A549 (cell line): ENCODE measurements around the gene DRP2. TPM values are rescaled to one million over a fixed set of nuclear protein-coding genes. Genes with fewer than 3 reads are reported as not detected.
A peak's percentile ranks its signal among the peaks of the same experiment; 100 is the strongest.

Source experiments
- ATAC-seq, 2 experiments: fragments of 200-7000 bp in 1 of 2; fragments of >200 bp in 1 of 2; cut with Nextera tagmentation in 1 of 2; cut with Tn5 transposase in 1 of 2; 3 replicates each; pipeline versions ENCODE4 v1.8.0 to v1.9.1; 2018 to 2020; ENCODE audit warnings: mild to moderate bottlenecking in 1 of 2, moderate library complexity in 1 of 2
- CTCF ChIA-PET: fragments of 300-600 bp; sonication (Branson Sonifier 250); formaldehyde crosslinking; extraction: SDS; loops from one replicate; lab custom pipeline; 2021; ENCODE audit warnings: antibody characterized with exemption, inconsistent platforms; lab: Yijun Ruan, JAX
- POLR2A ChIA-PET: fragments of 350-600 bp; formaldehyde crosslinking; extraction: SDS; loops from one replicate; lab custom pipeline; 2021; ENCODE audit warnings: antibody characterized with exemption, inconsistent platforms; lab: Yijun Ruan, JAX
- DNase-seq, 2 experiments: peaks; one replicate each; pipeline versions ENCODE4 v3.0.0 to v3.0.0-alpha.2; 2011 to 2016; ENCODE audit warnings: low read depth in 1 of 2, low spot score in 1 of 2
- FAIRE-seq: peaks from 2 replicates; lab custom pipeline; 2011; peaks lifted over from hg19 to GRCh38; lab: Jason Lieb, UNC
- H3K27ac ChIP-seq, 2 experiments: fragments of >200 bp; sonication (Bioruptor Twin); formaldehyde crosslinking; 3 replicates each; pipeline ENCODE4 v1.5.1; 2016 to 2017
- H3K4me1 ChIP-seq: fragments of >200 bp; sonication (Bioruptor Twin); formaldehyde crosslinking; 3 replicates; pipeline ENCODE4 v1.6.1; 2016
- H3K4me2 ChIP-seq: fragments of >200 bp; sonication (Bioruptor Twin); formaldehyde crosslinking; 3 replicates; pipeline ENCODE4 v1.6.1; 2016
- H3K4me3 ChIP-seq: fragments of >200 bp; sonication (Bioruptor Twin); formaldehyde crosslinking; 3 replicates; pipeline ENCODE4 v1.5.1; 2016
- H3K9me3 ChIP-seq: fragments of >200 bp; sonication (Bioruptor Twin); formaldehyde crosslinking; 3 replicates; pipeline ENCODE4 v1.6.1; 2016
- ATOH8 ChIP-seq: fragments of 250-450 bp; sonication (Bioruptor Pico); IDR thresholded peaks from 2 replicates; pipeline ENCODE4 v1.5.0; 2020; ENCODE audit warnings: low read depth, mild to moderate bottlenecking, moderate library complexity
- CTCF ChIP-seq: fragments of >200 bp; sonication (Bioruptor Twin); formaldehyde crosslinking; IDR thresholded peaks from 3 replicates; pipeline ENCODE4 v1.5.1; 2016
- EHF ChIP-seq: fragments of 250-450 bp; sonication (Bioruptor Pico); IDR thresholded peaks from 2 replicates; pipeline ENCODE4 v1.5.0; 2020; ENCODE audit warnings: mild to moderate bottlenecking
- ESRRA ChIP-seq: fragments of 150-350 bp; IDR thresholded peaks from 2 replicates; pipeline ENCODE4 v1.6.1; 2014; ENCODE audit warnings: mild to moderate bottlenecking, low read length, borderline replicate concordance
- JUNB ChIP-seq: fragments of >200 bp; sonication (Bioruptor Twin); formaldehyde crosslinking; IDR thresholded peaks from 2 replicates; pipeline ENCODE4 v1.6.1; 2016
- KDM5A ChIP-seq: fragments of 200-600 bp; sonication (generic); IDR thresholded peaks from 2 replicates; pipeline ENCODE4 v1.6.1; 2016; ENCODE audit warnings: antibody characterized with exemption, mild to moderate bottlenecking
- PBX3 ChIP-seq: IDR thresholded peaks from 2 replicates; pipeline ENCODE4 v1.6.1; 2012
- POLR2AphosphoS2 ChIP-seq: conservative IDR thresholded peaks from 2 replicates; pipeline ENCODE4 v1.6.1; 2012; ENCODE audit warnings: low read length, improper control_type of control experiment, inconsistent platforms
- RAD21 ChIP-seq, 2 experiments: fragments of >200 bp in 1 of 2; sonication (Bioruptor Twin) in 1 of 2; formaldehyde crosslinking in 1 of 2; IDR thresholded peaks in 1 of 2; conservative IDR thresholded peaks in 1 of 2; 2 replicates in 1 of 2; 3 replicates in 1 of 2; pipeline ENCODE4 v1.6.1; 2012 to 2018; ENCODE audit warnings: inconsistent platforms in 1 of 2
- SREBF2 ChIP-seq: fragments of 450-650 bp; IDR thresholded peaks from 2 replicates; pipeline ENCODE4 v1.6.1; 2014; ENCODE audit warnings: mild to moderate bottlenecking, moderate library complexity
- USF2 ChIP-seq: fragments of 450-650 bp; IDR thresholded peaks from 2 replicates; pipeline ENCODE4 v1.6.1; 2014; ENCODE audit warnings: antibody characterized with exemption
- whole genome bisulfite sequencing: methylation state at CpG from one replicate; pipeline ENCODE4 v1.1.6; 2017; ENCODE audit errors: missing lambda C conversion rate; 5-methylcytosine and 5-hydroxymethylcytosine counted together
- polyA plus RNA-seq, 4 experiments: library from polyadenylated mRNA; depleted of rRNA in 3 of 4; stranded (reverse); fragments of >200 nt; fragmentation: RNase III in 1 of 4; extraction: RNeasy Plus Mini Kit Qiagen cat#74134 plus additional on column Dnase treatment in 1 of 4; gene quantifications; 2 replicates in 3 of 4; 3 replicates in 1 of 4; pipeline ENCODE4 v1.2.3, GENCODE V29; 2011 to 2017
- TF ChIP-seq, protein P1 (sequence below): fragments of 250-450 bp; sonication (Bioruptor Pico); IDR thresholded peaks from 2 replicates; pipeline ENCODE4 v1.5.0; 2021; ENCODE audit warnings: mild to moderate bottlenecking, moderate library complexity, borderline replicate concordance
- TF ChIP-seq, protein P2 (sequence below): fragments of 150-350 bp; IDR thresholded peaks from 2 replicates; pipeline ENCODE4 v1.6.1; 2014; ENCODE audit warnings: low read depth, mild to moderate bottlenecking, low read length

Gene DRP2
- polyA plus RNA-seq, 2 of the 4 experiments (the other 2 are of a cell fraction), result 0.58 to 0.62 TPM

DNA sequence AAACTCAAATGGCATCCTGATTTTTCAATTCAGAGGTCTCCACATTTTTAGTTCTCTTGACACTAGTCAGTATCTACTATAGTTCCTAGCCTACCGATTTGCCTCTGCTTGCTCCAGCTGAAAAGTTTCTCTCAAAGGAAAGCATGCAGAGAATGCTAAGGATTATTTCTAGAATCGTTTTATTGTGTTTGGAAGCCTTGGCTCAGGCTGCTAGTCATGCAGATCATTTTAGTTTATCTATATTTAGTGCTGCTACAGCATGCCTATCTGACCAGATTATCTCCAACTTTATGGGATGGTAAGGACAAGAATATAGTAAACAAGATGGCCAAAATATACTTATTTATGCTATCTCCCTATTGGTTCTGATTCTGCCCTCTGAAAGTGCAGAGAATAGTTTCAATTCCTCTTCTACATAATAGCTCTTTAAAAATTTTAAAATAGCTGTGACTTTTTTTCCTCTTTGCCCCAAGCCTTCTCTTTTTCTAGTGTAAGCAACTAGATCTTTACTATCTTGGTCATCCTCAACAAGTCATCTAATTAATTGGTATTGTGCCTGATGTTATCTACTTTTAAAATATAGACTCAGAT, 15.7 kb upstream of the DRP2 start (continued):
- TF ChIP-seq, protein P1, sequence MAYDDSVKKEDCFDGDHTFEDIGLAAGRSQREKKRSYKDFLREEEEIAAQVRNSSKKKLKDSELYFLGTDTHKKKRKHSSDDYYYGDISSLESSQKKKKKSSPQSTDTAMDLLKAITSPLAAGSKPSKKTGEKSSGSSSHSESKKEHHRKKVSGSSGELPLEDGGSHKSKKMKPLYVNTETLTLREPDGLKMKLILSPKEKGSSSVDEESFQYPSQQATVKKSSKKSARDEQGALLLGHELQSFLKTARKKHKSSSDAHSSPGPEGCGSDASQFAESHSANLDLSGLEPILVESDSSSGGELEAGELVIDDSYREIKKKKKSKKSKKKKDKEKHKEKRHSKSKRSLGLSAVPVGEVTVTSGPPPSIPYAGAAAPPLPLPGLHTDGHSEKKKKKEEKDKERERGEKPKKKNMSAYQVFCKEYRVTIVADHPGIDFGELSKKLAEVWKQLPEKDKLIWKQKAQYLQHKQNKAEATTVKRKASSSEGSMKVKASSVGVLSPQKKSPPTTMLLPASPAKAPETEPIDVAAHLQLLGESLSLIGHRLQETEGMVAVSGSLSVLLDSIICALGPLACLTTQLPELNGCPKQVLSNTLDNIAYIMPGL (CRISPR knock-in tag), result no peak
- TF ChIP-seq POLR2AphosphoS2, result no peak

- H3K4me1 ChIP-seq, result no peaks in the 10 kb centered on the region
- POLR2A ChIA-PET, result no interaction called here
- TF ChIP-seq, protein P2, sequence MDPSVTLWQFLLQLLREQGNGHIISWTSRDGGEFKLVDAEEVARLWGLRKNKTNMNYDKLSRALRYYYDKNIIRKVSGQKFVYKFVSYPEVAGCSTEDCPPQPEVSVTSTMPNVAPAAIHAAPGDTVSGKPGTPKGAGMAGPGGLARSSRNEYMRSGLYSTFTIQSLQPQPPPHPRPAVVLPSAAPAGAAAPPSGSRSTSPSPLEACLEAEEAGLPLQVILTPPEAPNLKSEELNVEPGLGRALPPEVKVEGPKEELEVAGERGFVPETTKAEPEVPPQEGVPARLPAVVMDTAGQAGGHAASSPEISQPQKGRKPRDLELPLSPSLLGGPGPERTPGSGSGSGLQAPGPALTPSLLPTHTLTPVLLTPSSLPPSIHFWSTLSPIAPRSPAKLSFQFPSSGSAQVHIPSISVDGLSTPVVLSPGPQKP, result no peak
- TF ChIP-seq RAD21 (conservative IDR thresholded peaks at IDR 0.05 in 1 of 2, IDR thresholded peaks at IDR 0.05 in 1 of 2) (peak; percentile 50 to 68; a peak in 4 of 5 replicates), EHF (CRISPR knock-in tag) (no peak), SREBF2 (no peak), CTCF (peak; percentile 34; the same call in 1 of the 3 replicates), ESRRA (no peak)
- CTCF ChIA-PET, result interaction anchor here (1.1 to 1.4 kb wide), 3 partner anchors 11 to 321 kb away, joined by 3 read pairs; no protein-coding TSS in a partner anchor
- H3K4me3 ChIP-seq, result no peak overlapping the region
- H3K9me3 ChIP-seq, result no peaks in the 10 kb centered on the region
- peak; percentile 91 for FAIRE-seq
- no peak overlapping the region for H3K4me2 ChIP-seq
- no peak overlapping the region for H3K27ac ChIP-seq
- peak; percentile 15 to 41 for DNase-seq
- 24% methylated on average over 3 of the region's 3 CpGs for WGBS
- ATAC-seq, result peak; percentile 84 to 90
Measured at GRCh38 chrX:101206471-101206870, 13.1 kb upstream of the DRP2 start.

GRCh38 chrX:101208152-101208905, 11.3 kb upstream of the DRP2 start:
- Histone ChIP-seq H3K4me1 (no peaks in the 10 kb centered on the region), H3K9me3 (no peaks in the 10 kb centered on the region), H3K4me2 (no peak overlapping the region), H3K4me3 (no peak overlapping the region), H3K27ac (no peak overlapping the region)
- ChIA-PET POLR2A (no interaction called here), CTCF (interaction anchor here (1.0 to 1.2 kb wide), 2 partner anchors 13 to 313 kb away, joined by 3 to 4 read pairs; no protein-coding TSS in a partner anchor)
- DNase-seq (peak in 1 of 2 experiments; percentile 3), FAIRE-seq (no peak), ATAC-seq (peak in 1 of 2 experiments; percentile 42; a peak in 1 of 6 replicates)
- TF ChIP-seq KDM5A (no peak), ESRRA (no peak), CTCF (no peak), RAD21 (conservative IDR thresholded peaks at IDR 0.05 in 1 of 2, IDR thresholded peaks at IDR 0.05 in 1 of 2) (no peak), ATOH8 (CRISPR knock-in tag) (no peak), PBX3 (no peak), JUNB (no peak), USF2 (no peak)
- 59% methylated on average over 4 of the region's 4 CpGs for WGBS
